Measurements from ENCODE around the gene NSG1.

DNA sequence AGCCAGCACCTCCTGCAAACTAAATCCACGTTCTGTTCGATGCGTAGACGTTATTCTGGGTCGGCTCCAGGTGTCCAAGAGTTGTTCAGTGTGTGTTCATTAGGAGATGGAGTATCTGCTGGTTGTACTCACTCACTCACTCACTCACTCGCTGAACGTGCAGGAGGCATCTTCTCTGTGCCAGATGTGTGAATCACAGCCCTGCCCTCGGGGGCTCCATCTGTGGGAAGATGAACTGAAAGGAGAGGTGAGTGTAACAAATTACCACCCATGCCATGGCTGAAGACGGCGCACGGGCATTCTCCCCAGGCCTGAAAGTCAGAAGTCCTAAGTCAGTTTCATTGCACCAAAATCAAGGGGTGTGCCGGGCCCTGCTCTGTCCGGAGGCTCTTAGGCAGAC is 16.1 kb downstream of the NSG1 start:
- TF ChIP-seq, protein P1, sequence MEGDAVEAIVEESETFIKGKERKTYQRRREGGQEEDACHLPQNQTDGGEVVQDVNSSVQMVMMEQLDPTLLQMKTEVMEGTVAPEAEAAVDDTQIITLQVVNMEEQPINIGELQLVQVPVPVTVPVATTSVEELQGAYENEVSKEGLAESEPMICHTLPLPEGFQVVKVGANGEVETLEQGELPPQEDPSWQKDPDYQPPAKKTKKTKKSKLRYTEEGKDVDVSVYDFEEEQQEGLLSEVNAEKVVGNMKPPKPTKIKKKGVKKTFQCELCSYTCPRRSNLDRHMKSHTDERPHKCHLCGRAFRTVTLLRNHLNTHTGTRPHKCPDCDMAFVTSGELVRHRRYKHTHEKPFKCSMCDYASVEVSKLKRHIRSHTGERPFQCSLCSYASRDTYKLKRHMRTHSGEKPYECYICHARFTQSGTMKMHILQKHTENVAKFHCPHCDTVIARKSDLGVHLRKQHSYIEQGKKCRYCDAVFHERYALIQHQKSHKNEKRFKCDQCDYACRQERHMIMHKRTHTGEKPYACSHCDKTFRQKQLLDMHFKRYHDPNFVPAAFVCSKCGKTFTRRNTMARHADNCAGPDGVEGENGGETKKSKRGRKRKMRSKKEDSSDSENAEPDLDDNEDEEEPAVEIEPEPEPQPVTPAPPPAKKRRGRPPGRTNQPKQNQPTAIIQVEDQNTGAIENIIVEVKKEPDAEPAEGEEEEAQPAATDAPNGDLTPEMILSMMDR (IDR thresholded peaks at IDR 0.05): no peak
- no peak for TF ChIP-seq POLR2A (IDR thresholded peaks at IDR 0.05)

All from transverse colon (tissue), 3 donors.